Thyroid gland (tissue), 4 donors: ENCODE measurements around the gene TTC9C.

ENCODE experiments used
- POLR2A ChIP-seq, 2 donors: fragments of 450-650 bp; IDR thresholded peaks; one replicate each; pipeline ENCODE4 v1.6.1; 2017; ENCODE audit warnings: antibody characterized with exemption in 2 of 2, mild to moderate bottlenecking in 2 of 2, moderate library complexity in 1 of 2
- TF ChIP-seq, protein P1 (sequence below), 6 experiments: fragments of 200-600 bp in 3 of 6; fragments of 450-650 bp in 3 of 6; sonication (generic) in 3 of 6; IDR thresholded peaks; one replicate each; pipeline ENCODE4 v1.5.1; 2016 to 2019; ENCODE audit warnings: antibody characterized with exemption in 6 of 6, mild to moderate bottlenecking in 2 of 6, inconsistent platforms in 1 of 6, moderate library complexity in 1 of 6

DNA sequence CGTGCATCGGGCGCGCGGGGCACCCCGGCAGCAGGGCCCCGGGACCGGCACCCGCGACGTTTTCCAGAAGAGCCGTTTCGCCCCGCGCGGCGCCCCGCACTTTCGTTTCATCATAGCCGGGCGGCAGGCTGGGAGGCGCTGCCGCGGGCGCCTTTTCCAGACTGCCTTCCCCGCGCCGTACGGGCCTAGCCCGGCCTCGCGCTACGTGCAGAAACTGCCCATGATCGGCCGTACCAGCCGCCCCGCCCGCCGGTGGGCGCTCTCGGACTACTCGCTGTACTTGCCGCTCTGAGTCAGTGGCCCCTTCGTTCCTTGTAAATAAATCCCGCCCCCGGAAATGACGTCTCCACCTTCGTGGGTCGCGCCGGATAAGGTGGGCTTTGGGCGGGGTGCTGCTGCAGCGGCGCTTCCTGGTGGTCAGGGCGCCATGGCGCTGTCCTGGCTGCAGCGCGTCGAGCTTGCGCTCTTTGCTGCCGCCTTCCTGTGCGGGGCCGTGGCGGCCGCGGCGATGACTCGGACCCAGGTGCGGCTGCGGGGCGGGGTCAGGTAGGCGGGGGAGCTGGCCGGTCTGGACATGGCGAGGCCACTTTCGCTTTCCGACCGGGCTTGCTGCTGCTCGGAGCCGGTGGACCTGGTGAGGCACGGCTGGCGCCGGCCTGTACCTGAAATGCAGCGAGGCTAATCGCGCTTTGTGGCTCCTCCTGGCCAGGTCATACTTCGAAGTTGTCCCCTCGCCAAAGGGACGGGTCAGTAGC is 58.9 kb downstream of the TTC9C start, which contains the start of gene TMEM179B:
- peak; percentile 78 to 99 for TF ChIP-seq POLR2A (IDR thresholded peaks at IDR 0.05)
- TF ChIP-seq, protein P1, sequence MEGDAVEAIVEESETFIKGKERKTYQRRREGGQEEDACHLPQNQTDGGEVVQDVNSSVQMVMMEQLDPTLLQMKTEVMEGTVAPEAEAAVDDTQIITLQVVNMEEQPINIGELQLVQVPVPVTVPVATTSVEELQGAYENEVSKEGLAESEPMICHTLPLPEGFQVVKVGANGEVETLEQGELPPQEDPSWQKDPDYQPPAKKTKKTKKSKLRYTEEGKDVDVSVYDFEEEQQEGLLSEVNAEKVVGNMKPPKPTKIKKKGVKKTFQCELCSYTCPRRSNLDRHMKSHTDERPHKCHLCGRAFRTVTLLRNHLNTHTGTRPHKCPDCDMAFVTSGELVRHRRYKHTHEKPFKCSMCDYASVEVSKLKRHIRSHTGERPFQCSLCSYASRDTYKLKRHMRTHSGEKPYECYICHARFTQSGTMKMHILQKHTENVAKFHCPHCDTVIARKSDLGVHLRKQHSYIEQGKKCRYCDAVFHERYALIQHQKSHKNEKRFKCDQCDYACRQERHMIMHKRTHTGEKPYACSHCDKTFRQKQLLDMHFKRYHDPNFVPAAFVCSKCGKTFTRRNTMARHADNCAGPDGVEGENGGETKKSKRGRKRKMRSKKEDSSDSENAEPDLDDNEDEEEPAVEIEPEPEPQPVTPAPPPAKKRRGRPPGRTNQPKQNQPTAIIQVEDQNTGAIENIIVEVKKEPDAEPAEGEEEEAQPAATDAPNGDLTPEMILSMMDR (IDR thresholded peaks at IDR 0.05) = peak in 4 of 6 experiments; percentile 21 to 48 (median 36)
